NCI-H748 (cell line): ENCODE measurements around the gene ZMYND8.
A peak's percentile ranks its signal among the peaks of the same experiment; 100 is the strongest.
"Not testable (repeated sequence)": the region's sequence is repeated elsewhere in the genome, so short reads cannot be mapped to it uniquely, and the experiment has no call there.

ENCODE experiments used
- DNase-seq: peaks from one replicate; lab custom pipeline; 2025; ENCODE audit not compliant: unreplicated experiment; lab: John Stamatoyannopoulos, UW

Gene ZMYND8

DNA sequence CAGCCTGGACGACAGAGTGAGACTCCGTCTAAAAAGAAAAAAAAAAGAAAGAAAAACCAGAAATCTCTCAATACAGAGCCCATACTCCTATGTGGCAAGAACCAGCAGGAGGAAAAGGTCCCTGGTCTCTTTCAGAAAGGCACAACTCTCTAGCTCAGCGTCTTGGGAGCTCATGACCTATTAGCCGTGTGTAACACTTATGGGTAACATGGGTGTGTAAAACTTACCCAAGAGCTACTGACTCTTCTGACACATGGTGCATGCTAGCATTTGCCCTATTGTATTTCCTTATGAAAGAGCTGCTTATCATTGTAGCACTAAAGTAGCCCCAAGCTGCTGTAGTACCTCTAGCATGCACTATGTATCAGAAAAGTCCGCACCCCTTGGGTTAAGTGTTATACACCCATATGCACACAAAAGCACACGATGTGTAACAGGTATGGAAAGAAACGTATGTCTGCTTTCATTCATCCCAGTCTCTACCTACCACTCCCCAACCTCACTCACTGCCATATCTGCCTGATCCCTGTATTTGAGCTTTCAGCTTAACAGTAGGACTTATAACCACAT is 85.4 kb downstream of the ZMYND8 start:
- no peak for DNase-seq

- no peak for DNase-seq
Observed at GRCh38 chr20:47269309-47270165, 87.0 kb downstream of the ZMYND8 start.

DNA sequence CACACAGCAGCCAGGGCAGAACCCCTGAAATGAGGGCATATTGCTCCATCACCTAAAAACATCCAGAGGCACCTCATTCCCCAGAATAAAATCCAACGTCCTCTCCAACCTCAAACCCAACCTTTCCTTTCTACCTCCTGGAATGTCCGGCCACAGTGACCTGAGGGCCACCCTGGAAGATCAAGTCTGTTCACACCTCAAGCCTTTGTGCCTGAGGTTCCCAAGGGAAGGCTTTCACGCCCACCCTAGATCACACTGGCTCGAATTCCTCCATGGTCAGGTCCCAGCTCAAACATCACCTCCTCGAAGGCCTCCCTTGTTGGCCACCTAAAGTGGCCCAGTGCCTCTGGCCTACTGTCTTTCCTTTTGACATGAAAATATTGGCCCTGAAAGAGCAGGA is 88.9 kb downstream of the ZMYND8 start:
- DNase-seq, result no peak

DNA sequence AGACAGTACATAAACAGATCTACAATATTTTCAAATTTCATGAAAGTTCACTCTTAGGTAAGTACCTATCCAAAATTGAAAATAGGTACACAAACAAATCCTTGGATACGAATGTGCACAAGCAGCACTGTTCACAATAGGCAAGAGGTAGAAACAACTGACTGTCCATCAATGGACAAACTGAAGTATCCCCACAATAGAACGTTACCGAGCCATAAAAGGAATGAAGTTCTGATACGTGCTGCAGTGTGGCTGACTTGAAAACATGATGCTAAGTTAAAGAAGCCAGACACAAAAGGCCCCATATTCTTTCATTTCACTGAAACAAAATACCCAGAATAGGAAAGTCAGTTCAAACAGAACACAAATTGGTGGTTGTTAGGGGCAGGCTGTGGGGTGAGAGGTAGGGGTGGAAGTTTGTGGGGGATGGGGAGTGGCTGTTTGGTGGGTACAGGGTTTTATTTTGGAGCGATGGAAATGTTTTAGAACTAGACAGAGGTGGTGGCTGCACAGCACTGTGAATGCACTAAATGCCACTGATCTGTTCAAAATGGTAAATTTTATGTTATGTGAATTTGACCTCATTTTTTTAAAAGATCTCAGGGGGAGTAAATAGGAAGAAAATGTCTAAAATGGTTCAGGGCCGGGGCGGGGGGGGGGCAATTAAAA is 89.5 kb downstream of the ZMYND8 start:
- DNase-seq, result peak; percentile 9

DNA sequence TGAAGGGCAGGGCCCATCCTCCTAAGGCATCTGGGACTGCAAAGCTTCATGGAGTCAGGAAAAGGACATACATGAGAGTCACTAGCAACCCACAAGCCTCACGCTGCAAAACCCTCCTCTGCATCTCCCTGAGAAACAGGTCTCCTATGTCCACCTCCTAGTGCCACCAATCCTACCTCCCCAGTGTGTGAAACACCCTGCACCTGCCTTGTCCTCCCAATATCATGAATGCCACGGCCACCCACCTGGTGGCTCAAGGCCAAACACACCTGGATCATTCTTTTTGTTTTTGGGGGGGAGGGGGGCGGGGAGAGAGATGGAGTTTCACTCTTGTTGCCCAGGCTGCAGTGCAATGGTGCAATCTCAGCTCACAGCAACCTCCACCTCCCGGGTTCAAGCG is 90.5 kb downstream of the ZMYND8 start:
- peak; percentile 92 for DNase-seq

DNA sequence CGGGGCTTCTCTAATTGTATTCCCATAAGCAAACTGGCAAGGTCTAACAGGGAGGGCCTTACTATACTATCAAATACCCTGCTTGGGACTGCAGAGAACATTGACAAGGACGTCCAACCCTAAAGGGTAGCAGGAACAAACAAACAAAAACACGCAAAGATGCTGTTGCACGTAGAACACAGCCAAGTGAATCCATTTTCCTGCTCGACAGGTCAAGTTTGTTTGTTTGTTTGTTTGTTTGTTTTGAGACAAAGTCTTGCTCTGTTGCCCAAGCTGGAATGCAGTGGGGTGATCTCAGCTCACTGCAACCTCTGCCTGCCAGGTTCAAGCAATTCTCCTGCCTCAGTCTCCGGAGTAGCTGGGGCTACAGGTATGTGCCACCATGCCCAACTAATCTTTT is 91.3 kb downstream of the ZMYND8 start:
- DNase-seq, result no peak

DNA sequence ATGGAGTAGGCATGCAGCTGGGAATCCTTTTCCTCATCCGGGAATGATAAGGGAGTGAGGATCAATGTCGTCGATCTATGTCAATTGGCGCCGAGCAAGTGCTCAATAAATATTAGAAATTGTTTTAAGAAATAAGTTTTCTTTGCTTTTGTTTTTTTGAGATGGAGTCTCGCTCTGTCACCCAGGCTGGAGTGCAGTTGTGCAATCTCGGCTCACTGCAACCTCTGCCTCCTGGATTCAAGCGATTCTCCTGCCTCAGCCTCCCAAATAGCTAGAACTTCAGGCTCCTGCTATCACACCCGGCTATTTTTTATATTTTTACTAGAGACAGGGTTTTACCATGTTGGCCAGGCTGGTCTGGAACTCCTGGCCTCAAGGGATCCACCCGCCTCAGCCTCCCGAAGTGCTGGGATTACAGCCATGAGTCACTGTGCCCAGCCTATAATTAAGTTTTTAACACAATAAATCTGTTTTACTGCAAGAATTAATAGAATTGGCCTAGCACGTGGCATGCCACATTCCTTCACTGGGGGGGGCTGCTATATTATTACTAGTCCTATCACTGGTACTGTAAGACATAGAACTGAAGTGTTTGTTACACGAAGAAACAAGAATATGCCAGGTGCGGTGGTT is 92.2 kb downstream of the ZMYND8 start:
- DNase-seq, result not testable (repeated sequence)

- DNase-seq, result peak; percentile 30
Observed at GRCh38 chr20:47263465-47264084, 92.9 kb downstream of the ZMYND8 start.

DNA sequence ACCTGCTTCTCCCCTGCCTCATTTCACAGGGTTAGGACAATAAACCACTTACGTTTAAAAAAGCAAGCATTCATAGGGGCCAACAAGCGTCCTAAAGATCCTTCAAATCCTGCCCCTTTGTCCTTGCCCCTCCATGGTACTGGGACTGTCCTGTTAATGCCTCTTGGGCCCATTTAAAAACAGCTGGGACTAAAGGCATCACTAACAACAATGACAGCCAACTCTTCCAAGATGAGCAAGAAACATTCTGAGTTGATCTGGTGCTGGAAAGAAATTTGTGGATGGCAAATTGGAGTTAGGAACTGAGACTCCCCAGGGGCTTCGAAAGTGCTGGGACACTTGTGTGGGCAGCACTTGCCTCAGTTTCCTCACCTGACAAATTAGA is 93.4 kb downstream of the ZMYND8 start:
- DNase-seq, result no peak

DNA sequence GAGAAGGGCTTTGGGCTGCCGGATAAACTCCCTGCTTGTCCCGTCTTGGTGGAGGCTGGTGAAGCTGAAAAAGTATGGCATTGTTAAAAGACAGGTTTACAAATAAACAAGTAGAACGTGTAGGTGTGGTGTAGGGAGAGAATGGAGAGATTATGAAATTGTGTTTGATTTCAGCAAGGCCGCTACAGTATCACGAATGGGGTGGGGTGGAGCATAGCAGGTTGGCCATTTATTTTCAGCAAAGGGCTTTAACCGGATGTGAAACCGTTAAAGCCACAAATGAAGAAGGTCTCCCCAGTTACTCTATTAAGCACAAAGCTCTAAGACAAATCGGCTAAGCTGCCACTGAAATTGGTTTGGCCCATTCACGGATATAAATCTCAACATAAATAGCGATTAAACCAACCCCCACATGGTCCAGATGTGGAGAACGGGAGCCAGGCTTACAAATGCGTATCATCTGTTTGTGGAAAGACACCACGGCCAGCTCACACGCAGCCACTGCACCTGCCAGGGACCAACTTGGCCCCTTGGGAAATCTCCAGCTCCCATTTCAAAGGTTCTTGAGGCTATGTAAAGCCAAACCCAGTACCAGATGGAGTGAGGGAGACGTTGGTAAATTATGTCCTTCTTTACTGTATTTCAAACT is 94.0 kb downstream of the ZMYND8 start:
- peak; percentile 17 for DNase-seq

DNA sequence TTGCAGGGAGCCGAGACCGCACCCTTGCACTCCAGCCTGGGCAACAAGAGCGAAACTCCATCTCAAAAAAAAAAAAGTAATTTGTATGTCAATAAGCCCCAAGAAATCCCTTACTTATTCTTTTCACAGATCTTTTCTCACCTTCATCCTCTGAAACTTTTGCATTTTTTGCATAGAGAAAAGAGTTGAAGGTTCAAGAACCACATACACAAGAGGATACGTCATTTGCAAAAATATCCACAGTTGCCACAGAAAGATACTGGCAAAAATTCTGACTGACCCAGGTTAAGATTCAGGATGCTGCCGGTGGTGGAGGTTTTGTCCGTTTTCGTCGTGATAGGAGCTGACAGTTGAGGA is 94.5 kb downstream of the ZMYND8 start:
- no peak for DNase-seq

DNA sequence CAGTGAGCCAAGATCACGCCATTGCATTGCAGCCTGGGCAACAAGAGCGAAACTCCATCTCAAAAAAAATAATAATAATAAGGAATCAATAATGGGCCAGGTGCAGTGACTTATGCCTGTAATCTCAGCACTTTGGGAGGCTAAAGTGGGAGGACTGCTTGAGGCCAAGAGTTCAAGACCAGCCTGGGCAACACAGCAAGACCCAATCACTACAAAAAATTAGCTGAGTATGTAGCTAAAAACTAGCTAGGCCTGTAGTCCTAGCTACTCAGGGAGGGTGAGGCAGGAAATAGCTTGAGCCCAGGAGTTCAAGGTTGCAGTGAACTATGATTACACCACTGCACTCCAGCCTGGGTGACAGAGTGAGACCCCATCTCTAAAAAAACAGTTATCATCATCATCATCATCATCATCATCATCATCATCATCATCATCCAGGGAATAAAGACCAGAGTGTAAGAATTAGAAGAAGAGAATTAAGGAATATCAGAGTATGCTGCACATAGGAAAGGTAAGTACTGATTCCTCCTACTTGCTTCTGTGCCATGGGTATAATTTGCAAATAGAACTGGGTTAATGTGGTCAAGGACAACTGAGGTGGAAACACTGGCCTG is 95.2 kb downstream of the ZMYND8 start:
- DNase-seq, result not testable (repeated sequence)

DNA sequence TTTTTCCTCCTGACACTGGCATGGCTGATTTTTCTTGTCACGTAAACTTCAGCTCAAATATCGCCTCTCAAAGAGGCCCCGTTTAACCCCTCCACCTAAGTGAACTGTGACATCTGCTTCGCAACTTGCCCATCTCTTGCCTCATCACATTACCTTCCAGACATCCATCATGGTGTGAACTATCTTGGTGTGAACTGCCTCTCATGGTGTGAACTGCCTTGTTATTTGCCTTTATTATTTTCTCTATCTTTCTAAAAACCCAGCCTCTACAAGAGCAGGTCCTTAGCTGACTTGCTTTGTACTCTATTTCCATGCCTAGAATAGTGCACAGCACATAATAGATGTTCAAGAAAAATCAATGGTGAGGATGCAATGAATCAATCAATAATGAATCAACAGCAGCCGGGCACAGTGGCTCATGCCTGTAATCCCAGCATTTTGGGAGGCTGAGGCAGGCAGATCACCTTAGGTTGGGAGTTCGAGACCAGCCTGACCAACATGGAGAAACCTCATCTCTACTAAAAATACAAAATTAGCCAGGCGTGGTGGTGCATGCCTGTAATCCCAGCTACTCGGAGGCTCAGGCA is 95.9 kb downstream of the ZMYND8 start:
- DNase-seq, result not testable (repeated sequence)

- no peak for DNase-seq
Observed at GRCh38 chr20:47258745-47259695, 97.5 kb downstream of the ZMYND8 start.

GRCh38 chr20:47257771-47258170 is 98.7 kb downstream of the ZMYND8 start:
- DNase-seq, result no peak

DNA sequence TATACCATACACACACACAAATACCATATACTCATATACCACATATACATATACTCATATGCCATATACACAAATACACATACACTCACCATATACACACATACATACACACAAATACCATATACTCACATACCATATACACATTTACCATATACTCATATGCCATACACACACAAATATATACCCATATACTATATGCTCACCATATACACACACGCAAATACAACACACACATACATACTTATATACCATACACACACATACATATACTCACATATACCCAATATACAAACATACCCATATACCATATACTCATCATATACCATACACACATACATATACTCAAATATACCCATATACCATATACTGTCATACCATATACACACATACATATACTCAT is 99.2 kb downstream of the ZMYND8 start:
- no peak for DNase-seq

- DNase-seq, result no peak
Observed at GRCh38 chr20:47256668-47257236, 99.7 kb downstream of the ZMYND8 start.

GRCh38 chr20:47253872-47254271 is 102.6 kb downstream of the ZMYND8 start:
- DNase-seq, result no peak
